Panc1 (cell line): ENCODE results near the gene MYLK. TPM values are rescaled to one million over a fixed set of nuclear protein-coding genes. Genes with fewer than 3 reads are reported as not detected.

Source experiments
- ATAC-seq: fragments of 200-7000 bp; cut with Tn5 transposase; 2 replicates; pipeline ENCODE4 v1.9.1; 2020; ENCODE audit warnings: mild to moderate bottlenecking, moderate library complexity
- BruUV-seq: library from RNA; stranded (reverse); fragments of 400-500 nt; replicated peaks from 2 replicates; lab custom pipeline; 2021; lab: Mats Ljungman, UMichigan
- CTCF ChIA-PET: fragments of 300-600 bp; sonication (Branson Sonifier 250); formaldehyde crosslinking; loops from one replicate; lab custom pipeline; 2022; ENCODE audit warnings: antibody characterized with exemption; lab: Charles Lee
- POLR2A ChIA-PET: fragments of 300-600 bp; sonication (Branson Sonifier 250); formaldehyde crosslinking; loops from one replicate; lab custom pipeline; 2022; ENCODE audit warnings: antibody characterized with exemption; lab: Charles Lee
- DNase-seq: peaks from one replicate; pipeline ENCODE4 v3.0.0-alpha.2; 2010; ENCODE audit warnings: low read depth, low spot score
- H3K27ac ChIP-seq: 2 replicates; pipeline ENCODE4 v1.5.1; 2011; ENCODE audit warnings: mild to moderate bottlenecking, low read length, inconsistent platforms
- H3K27me3 ChIP-seq: fragments of 200-500 bp; sonication (Bioruptor generic); 2 replicates; pipeline ENCODE4 v1.6.0; 2014; ENCODE audit warnings: low read length, inconsistent platforms; ENCODE audit not compliant: control insufficient read depth, insufficient read depth
- H3K36me3 ChIP-seq: fragments of 200-500 bp; sonication (Bioruptor generic); 2 replicates; pipeline ENCODE4 v1.5.1; 2014; ENCODE audit warnings: inconsistent platforms, mild to moderate bottlenecking, low read length, moderate library complexity; ENCODE audit not compliant: control insufficient read depth, insufficient read depth
- H3K4me1 ChIP-seq: 2 replicates; pipeline ENCODE4 v1.5.1; 2011; ENCODE audit warnings: inconsistent platforms, mild to moderate bottlenecking, low read length, moderate library complexity; ENCODE audit not compliant: control insufficient read depth, insufficient read depth
- H3K4me3 ChIP-seq, 2 experiments: 2 replicates each; pipeline ENCODE4 v1.5.1; 2011 to 2012; ENCODE audit warnings: low read depth in 2 of 2, low read length in 2 of 2, mild to moderate bottlenecking in 2 of 2, inconsistent platforms in 1 of 2, moderate library complexity in 1 of 2
- H3K9me3 ChIP-seq: fragments of 200-500 bp; sonication (Bioruptor generic); 2 replicates; pipeline ENCODE4 v1.5.1; 2014; ENCODE audit warnings: low read depth, mild to moderate bottlenecking, inconsistent platforms, low read length, moderate library complexity; ENCODE audit not compliant: control insufficient read depth, insufficient read depth
- POLR2AphosphoS5 ChIP-seq: IDR thresholded peaks from 2 replicates; pipeline ENCODE4 v1.6.1; 2012; ENCODE audit warnings: mild to moderate bottlenecking, low read depth, low read length, moderate library complexity
- REST ChIP-seq, 2 experiments: IDR thresholded peaks; 2 replicates each; pipeline ENCODE4 v1.6.1; 2011 to 2012; ENCODE audit warnings: low read depth in 2 of 2, control low read depth in 1 of 2, low read length in 1 of 2, mild to moderate bottlenecking in 1 of 2, moderate library complexity in 1 of 2; ENCODE audit not compliant: insufficient read depth in 1 of 2
- SIN3A ChIP-seq: IDR thresholded peaks from 2 replicates; pipeline ENCODE4 v1.6.1; 2012; ENCODE audit warnings: low read depth, mild to moderate bottlenecking, low read length, moderate library complexity, borderline replicate concordance; ENCODE audit not compliant: insufficient read depth
- TCF7L2 ChIP-seq: IDR thresholded peaks from 2 replicates; pipeline ENCODE4 v1.6.1; 2011; ENCODE audit warnings: mild to moderate bottlenecking, low read depth, low read length, inconsistent platforms
- in situ Hi-C: cut with HindIII; loops from 2 replicates; pipeline ENCODE4 v1.10.0; 2016; ENCODE audit warnings: low sequenced_read_pairs, low pct_unique_long_range_greater_than_20kb
- intact Hi-C: fragments of 100-400 bp; cut with micrococcal nuclease; formaldehyde crosslinking; loops from one replicate; pipeline ENCODE4 v1.10.0; 2022; ENCODE audit not compliant: unreplicated experiment
- total RNA-seq: library from RNA; stranded (reverse); gene quantifications from one replicate; pipeline ENCODE4 v1.2.1, GENCODE V29; 2021; ENCODE audit not compliant: unreplicated experiment
- TF ChIP-seq, protein P1 (sequence below): fragments of 450-650 bp; IDR thresholded peaks from 2 replicates; pipeline ENCODE4 v1.5.1; 2017; ENCODE audit warnings: mild to moderate bottlenecking

MYLK gene
- total RNA-seq, 1 experiment from 2014 or later = 29.7 TPM

- BruUV-seq = no TSS peak
- H3K9me3 ChIP-seq = no peaks in the 10 kb centered on the region
- ChIA-PET POLR2A (no interaction called here), CTCF (no interaction called here)
- in situ Hi-C loops (no loop called here), intact Hi-C loops (no loop called here)
- ATAC-seq = no peak
- H3K27ac ChIP-seq = no peak overlapping the region
- no peaks in the 10 kb centered on the region for H3K27me3 ChIP-seq
- no peak overlapping the region for H3K4me3 ChIP-seq
- H3K4me1 ChIP-seq = no peaks in the 10 kb centered on the region
- DNase-seq = no peak
- TF ChIP-seq POLR2AphosphoS5 = no peak
- no peak for TF ChIP-seq TCF7L2
- TF ChIP-seq SIN3A = no peak
- TF ChIP-seq, protein P1, sequence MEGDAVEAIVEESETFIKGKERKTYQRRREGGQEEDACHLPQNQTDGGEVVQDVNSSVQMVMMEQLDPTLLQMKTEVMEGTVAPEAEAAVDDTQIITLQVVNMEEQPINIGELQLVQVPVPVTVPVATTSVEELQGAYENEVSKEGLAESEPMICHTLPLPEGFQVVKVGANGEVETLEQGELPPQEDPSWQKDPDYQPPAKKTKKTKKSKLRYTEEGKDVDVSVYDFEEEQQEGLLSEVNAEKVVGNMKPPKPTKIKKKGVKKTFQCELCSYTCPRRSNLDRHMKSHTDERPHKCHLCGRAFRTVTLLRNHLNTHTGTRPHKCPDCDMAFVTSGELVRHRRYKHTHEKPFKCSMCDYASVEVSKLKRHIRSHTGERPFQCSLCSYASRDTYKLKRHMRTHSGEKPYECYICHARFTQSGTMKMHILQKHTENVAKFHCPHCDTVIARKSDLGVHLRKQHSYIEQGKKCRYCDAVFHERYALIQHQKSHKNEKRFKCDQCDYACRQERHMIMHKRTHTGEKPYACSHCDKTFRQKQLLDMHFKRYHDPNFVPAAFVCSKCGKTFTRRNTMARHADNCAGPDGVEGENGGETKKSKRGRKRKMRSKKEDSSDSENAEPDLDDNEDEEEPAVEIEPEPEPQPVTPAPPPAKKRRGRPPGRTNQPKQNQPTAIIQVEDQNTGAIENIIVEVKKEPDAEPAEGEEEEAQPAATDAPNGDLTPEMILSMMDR = no peak
- TF ChIP-seq REST (IDR thresholded peaks at IDR 0.05; ENCODE audit: insufficient read depth in 1 of 2, low read depth in 2 of 2, low read length in 1 of 2) = no peak
- H3K36me3 ChIP-seq = peaks cover 19% of the 10 kb centered on the region
Measured at GRCh38 chr3:123930445-123930844, 46.3 kb upstream of the MYLK start.

GRCh38 chr3:123929325-123929724 lies 45.2 kb upstream of the MYLK start:
- Histone ChIP-seq H3K36me3 (peaks cover 19% of the 10 kb centered on the region), H3K27me3 (no peaks in the 10 kb centered on the region), H3K4me3 (no peak overlapping the region), H3K4me1 (no peaks in the 10 kb centered on the region), H3K27ac (no peak overlapping the region), H3K9me3 (no peaks in the 10 kb centered on the region)
- CTCF ChIA-PET = no interaction called here
- in situ Hi-C loops = no loop called here
- no peak for TF ChIP-seq TCF7L2
- TF ChIP-seq SIN3A = no peak
- no peak for TF ChIP-seq POLR2AphosphoS5
- TF ChIP-seq, protein P1 = no peak
- no peak for TF ChIP-seq REST (IDR thresholded peaks at IDR 0.05; ENCODE audit: insufficient read depth in 1 of 2, low read depth in 2 of 2, low read length in 1 of 2)
- no peak for ATAC-seq
- intact Hi-C loops = no loop called here
- no peak for DNase-seq
- POLR2A ChIA-PET = no interaction called here
- BruUV-seq = no TSS peak
